HEK293T (cell line): ENCODE results near the gene NEURL1.

Experiments
- CTCF ChIA-PET: fragments of 350-600 bp; formaldehyde crosslinking; extraction: SDS; loops from one replicate; lab custom pipeline; 2021; ENCODE audit warnings: antibody characterized with exemption, inconsistent platforms; lab: Yijun Ruan, JAX
- POLR2A ChIA-PET: fragments of 350-600 bp; formaldehyde crosslinking; extraction: SDS; loops from one replicate; lab custom pipeline; 2020; ENCODE audit warnings: antibody characterized with exemption, inconsistent platforms; lab: Yijun Ruan, JAX
- DNase-seq: peaks from one replicate; pipeline ENCODE4 v3.0.0; 2012; ENCODE audit warnings: mixed read lengths; ENCODE audit errors: extremely low spot score
- ARNT ChIP-seq: fragments of 450-650 bp; IDR thresholded peaks from 2 replicates; pipeline ENCODE4 v1.6.1; 2017; ENCODE audit warnings: mild to moderate bottlenecking
- BHLHE40 ChIP-seq: fragments of 450-650 bp; IDR thresholded peaks from 2 replicates; pipeline ENCODE4 v1.6.1; 2016; ENCODE audit warnings: mild to moderate bottlenecking, moderate library complexity, borderline replicate concordance
- CTBP1 ChIP-seq: fragments of 450-650 bp; IDR thresholded peaks from 2 replicates; pipeline ENCODE4 v1.6.1; 2016; ENCODE audit warnings: borderline replicate concordance
- ELF4 ChIP-seq: fragments of 450-650 bp; IDR thresholded peaks from 2 replicates; pipeline ENCODE4 v1.6.1; 2017; ENCODE audit warnings: antibody characterized with exemption
- FOXA1 ChIP-seq: fragments of 450-650 bp; IDR thresholded peaks from 2 replicates; pipeline ENCODE4 v1.6.1; 2016; ENCODE audit warnings: mild to moderate bottlenecking
- FOXK2 ChIP-seq: fragments of 450-650 bp; IDR thresholded peaks from 2 replicates; pipeline ENCODE4 v1.6.1; 2016; ENCODE audit warnings: mild to moderate bottlenecking
- FOXM1 ChIP-seq: fragments of 450-650 bp; IDR thresholded peaks from 2 replicates; pipeline ENCODE4 v1.6.1; 2017; ENCODE audit warnings: mild to moderate bottlenecking, borderline replicate concordance
- HDGF ChIP-seq: fragments of 450-650 bp; IDR thresholded peaks from 2 replicates; pipeline ENCODE4 v1.6.1; 2017; ENCODE audit warnings: antibody characterized with exemption, borderline replicate concordance
- L3MBTL2 ChIP-seq: fragments of 450-650 bp; conservative IDR thresholded peaks from 2 replicates; pipeline ENCODE4 v1.6.1; 2016; ENCODE audit warnings: mild to moderate bottlenecking
- LEF1 ChIP-seq: fragments of 450-650 bp; IDR thresholded peaks from 2 replicates; pipeline ENCODE4 v1.6.1; 2017; ENCODE audit warnings: mild to moderate bottlenecking, borderline replicate concordance
- NFRKB ChIP-seq: fragments of 450-650 bp; IDR thresholded peaks from 2 replicates; pipeline ENCODE4 v1.6.1; 2016; ENCODE audit warnings: mild to moderate bottlenecking, moderate library complexity
- PKNOX1 ChIP-seq: fragments of 450-650 bp; IDR thresholded peaks from 2 replicates; pipeline ENCODE4 v1.6.1; 2016
- SP1 ChIP-seq: fragments of 450-650 bp; IDR thresholded peaks from 2 replicates; pipeline ENCODE4 v1.6.1; 2017
- SUZ12 ChIP-seq: fragments of 450-650 bp; IDR thresholded peaks from 2 replicates; pipeline ENCODE4 v1.6.1; 2016; ENCODE audit warnings: mild to moderate bottlenecking
- TARDBP ChIP-seq: fragments of 450-650 bp; IDR thresholded peaks from 2 replicates; pipeline ENCODE4 v1.6.1; 2016
- ZNF384 ChIP-seq: fragments of 450-650 bp; IDR thresholded peaks from 2 replicates; pipeline ENCODE4 v1.6.1; 2016

NEURL1 gene

GRCh38 chr10:103566536-103566935 is 73.0 kb downstream of the NEURL1 start:
- TF ChIP-seq HDGF (no peak), ELF4 (no peak), FOXA1 (no peak)
- ChIA-PET POLR2A (no interaction called here), CTCF (no interaction called here)
- no peak for DNase-seq

- no peak for TF ChIP-seq SP1
- no peak for TF ChIP-seq BHLHE40
- TF ChIP-seq L3MBTL2 = no peak
- TF ChIP-seq ARNT = no peak
- TF ChIP-seq FOXK2 = no peak
- no peak for TF ChIP-seq PKNOX1
- no peak for TF ChIP-seq CTBP1
- no peak for TF ChIP-seq NFRKB
- TF ChIP-seq SUZ12 = no peak
- TF ChIP-seq TARDBP = no peak
- no peak for TF ChIP-seq FOXM1
- TF ChIP-seq FOXA1 = no peak
- TF ChIP-seq ELF4 = no peak
- no peak for TF ChIP-seq HDGF
- TF ChIP-seq ZNF384 = no peak
- TF ChIP-seq LEF1 = no peak
- DNase-seq = no peak
- CTCF ChIA-PET = no interaction called here
- POLR2A ChIA-PET = interaction anchor here (1.1 kb wide), 1 partner anchor 14 kb away, joined by 3 read pairs; no protein-coding TSS in a partner anchor
These were observed 75.0 kb downstream of the NEURL1 start for GRCh38 chr10:103568505-103568904.

GRCh38 chr10:103569896-103570295 is 76.4 kb downstream of the NEURL1 start:
- TF ChIP-seq FOXA1 (no peak), L3MBTL2 (no peak), LEF1 (no peak), FOXK2 (no peak), BHLHE40 (no peak), ZNF384 (no peak), NFRKB (no peak), HDGF (no peak), CTBP1 (no peak), SP1 (no peak), SUZ12 (no peak), ELF4 (no peak), ARNT (no peak), FOXM1 (no peak)
- ChIA-PET POLR2A (no interaction called here), CTCF (no interaction called here)

GRCh38 chr10:103570844-103571655 is 77.5 kb downstream of the NEURL1 start:
- POLR2A ChIA-PET = no interaction called here
- no peak for DNase-seq
- CTCF ChIA-PET = no interaction called here
- TF ChIP-seq ZNF384 (no peak), SP1 (no peak), HDGF (no peak), FOXA1 (no peak), LEF1 (no peak), TARDBP (no peak), NFRKB (no peak), ELF4 (no peak), ARNT (no peak), SUZ12 (no peak), FOXM1 (no peak), PKNOX1 (no peak), CTBP1 (no peak), FOXK2 (no peak), L3MBTL2 (no peak), BHLHE40 (no peak)

More at GRCh38 chr10:103569896-103570295, 76.4 kb downstream of the NEURL1 start:
- no peak for DNase-seq

GRCh38 chr10:103571656-103571975 is 78.1 kb downstream of the NEURL1 start:
- DNase-seq = no peak
- CTCF ChIA-PET = no interaction called here
- POLR2A ChIA-PET = no interaction called here
- TF ChIP-seq L3MBTL2 (no peak), SP1 (no peak), ZNF384 (no peak)

- DNase-seq = no peak
- CTCF ChIA-PET = interaction anchor here (0.7 kb wide), 1 partner anchor 20 kb away, joined by 3 read pairs; no protein-coding TSS in a partner anchor
- POLR2A ChIA-PET = no interaction called here
- TF ChIP-seq NFRKB (no peak), ARNT (no peak), TARDBP (no peak), LEF1 (no peak), HDGF (no peak), ELF4 (no peak), BHLHE40 (no peak), PKNOX1 (no peak), FOXK2 (no peak), CTBP1 (no peak), FOXA1 (no peak), SUZ12 (no peak), SP1 (no peak), L3MBTL2 (no peak)
These were observed 79.1 kb downstream of the NEURL1 start for GRCh38 chr10:103572347-103573204.
